MM.1S (cell line): ENCODE measurements around the gene KIAA1958.

Source experiments
- DNase-seq: peaks from one replicate; pipeline ENCODE4 v3.0.0-alpha.2; 2015
- H2AFZ ChIP-seq: fragments of 300-600 bp; sonication (generic); 2 replicates; pipeline ENCODE4 v1.6.0; 2016; ENCODE audit warnings: antibody characterized with exemption, low read length
- H3F3A ChIP-seq: fragments of 300-600 bp; sonication (generic); 2 replicates; pipeline ENCODE4 v1.6.1; 2016; ENCODE audit warnings: mild to moderate bottlenecking, antibody characterized with exemption, low read length, moderate library complexity, mixed read lengths; ENCODE audit not compliant: insufficient read depth
- H3K27ac ChIP-seq: fragments of 300-600 bp; sonication (generic); 2 replicates; pipeline ENCODE4 v1.5.1; 2016; ENCODE audit warnings: mild to moderate bottlenecking, low read length
- H3K27me3 ChIP-seq: fragments of 300-600 bp; sonication (generic); replicated peaks from 2 replicates; pipeline ENCODE4 v1.6.0; 2016; ENCODE audit warnings: low read length; ENCODE audit not compliant: insufficient read depth
- H3K36me3 ChIP-seq: fragments of 300-600 bp; sonication (generic); replicated peaks from 2 replicates; pipeline ENCODE4 v1.6.1; 2016; ENCODE audit warnings: mild to moderate bottlenecking, low read length, mixed read lengths; ENCODE audit not compliant: insufficient read depth
- H3K4me1 ChIP-seq: fragments of 300-600 bp; sonication (generic); 2 replicates; pipeline ENCODE4 v1.6.1; 2016; ENCODE audit warnings: low read length, mixed read lengths
- H3K4me2 ChIP-seq: fragments of 300-600 bp; sonication (generic); 2 replicates; pipeline ENCODE4 v1.6.0; 2016; ENCODE audit warnings: low read depth, low read length
- H3K4me3 ChIP-seq: fragments of 300-600 bp; sonication (generic); 2 replicates; pipeline ENCODE4 v1.5.1; 2016; ENCODE audit warnings: low read length, mixed read lengths
- H3K79me2 ChIP-seq: fragments of 300-600 bp; sonication (generic); 2 replicates; pipeline ENCODE4 v1.6.1; 2016; ENCODE audit warnings: mixed run types, low read length, mixed read lengths
- H3K9ac ChIP-seq: fragments of 300-600 bp; sonication (generic); 2 replicates; pipeline ENCODE4 v1.6.1; 2016; ENCODE audit warnings: low read length, mixed read lengths
- H3K9me2 ChIP-seq: fragments of 300-600 bp; sonication (generic); replicated peaks from 2 replicates; pipeline ENCODE4 v1.6.1; 2016; ENCODE audit warnings: mild to moderate bottlenecking, low read length, mixed read lengths; ENCODE audit not compliant: insufficient read depth
- H3K9me3 ChIP-seq: fragments of 300-600 bp; sonication (generic); replicated peaks from 2 replicates; pipeline ENCODE4 v1.6.1; 2016; ENCODE audit warnings: mild to moderate bottlenecking, low read length, mixed read lengths; ENCODE audit not compliant: insufficient read depth
- H4K20me1 ChIP-seq: fragments of 300-600 bp; sonication (generic); 2 replicates; pipeline ENCODE4 v1.6.1; 2016; ENCODE audit warnings: mild to moderate bottlenecking, low read length, moderate library complexity, mixed read lengths; ENCODE audit not compliant: insufficient read depth
- CTCF ChIP-seq: fragments of 300-600 bp; sonication (generic); IDR thresholded peaks from 2 replicates; pipeline ENCODE4 v1.5.1; 2016; ENCODE audit warnings: antibody characterized with exemption, low read length, mixed read lengths
- EZH2 ChIP-seq: fragments of 300-600 bp; sonication (generic); optimal IDR thresholded peaks from 2 replicates; pipeline ENCODE3; 2017; ENCODE audit warnings: low read depth, mild to moderate bottlenecking, antibody characterized with exemption, low read length, mixed read lengths
- EZH2phosphoT487 ChIP-seq: fragments of 300-600 bp; sonication (generic); IDR thresholded peaks from 2 replicates; pipeline ENCODE4 v1.6.1; 2018; ENCODE audit warnings: antibody characterized with exemption, low read length

The KIAA1958 gene

GRCh38 chr9:112629671-112630485, 143.3 kb downstream of the KIAA1958 start:
- H3K27ac ChIP-seq, result no peak overlapping the region

GRCh38 chr9:112631313-112632070, 144.9 kb downstream of the KIAA1958 start:
- H3K4me1 ChIP-seq, result no peaks in the 10 kb centered on the region
- TF ChIP-seq EZH2phosphoT487 (no peak), EZH2 (no peak), CTCF (no peak)
- no peaks in the 10 kb centered on the region for H3K79me2 ChIP-seq
- H3K4me3 ChIP-seq, result no peak overlapping the region
- H3K4me2 ChIP-seq, result no peak overlapping the region
- no peak overlapping the region for H3K27ac ChIP-seq
- no peak overlapping the region for H3K9ac ChIP-seq
- no peak for DNase-seq
- no peaks in the 10 kb centered on the region for H4K20me1 ChIP-seq
- no peak overlapping the region for H2AFZ ChIP-seq
- H3F3A ChIP-seq, result no peaks in the 10 kb centered on the region
- H3K9me3 ChIP-seq, result no peaks in the 10 kb centered on the region
- no peaks in the 10 kb centered on the region for H3K27me3 ChIP-seq
- H3K36me3 ChIP-seq, result no peaks in the 10 kb centered on the region
- H3K9me2 ChIP-seq, result no peaks in the 10 kb centered on the region

More at GRCh38 chr9:112629671-112630485, 143.3 kb downstream of the KIAA1958 start:
- Histone ChIP-seq H3K9me3 (no peaks in the 10 kb centered on the region), H3K36me3 (no peaks in the 10 kb centered on the region), H3K79me2 (no peaks in the 10 kb centered on the region), H3K4me3 (no peak overlapping the region), H3K9ac (no peak overlapping the region), H4K20me1 (no peaks in the 10 kb centered on the region), H2AFZ (no peak overlapping the region), H3K4me2 (no peak overlapping the region), H3F3A (no peaks in the 10 kb centered on the region), H3K4me1 (no peaks in the 10 kb centered on the region), H3K9me2 (no peaks in the 10 kb centered on the region), H3K27me3 (no peaks in the 10 kb centered on the region)
- TF ChIP-seq CTCF (no peak), EZH2phosphoT487 (no peak), EZH2 (no peak)
- no peak for DNase-seq

GRCh38 chr9:112640311-112640710, 153.7 kb downstream of the KIAA1958 start:
- H3F3A ChIP-seq, result no peaks in the 10 kb centered on the region
- DNase-seq, result no peak
- no peak overlapping the region for H3K4me2 ChIP-seq
- no peaks in the 10 kb centered on the region for H3K9me3 ChIP-seq
- no peaks in the 10 kb centered on the region for H3K27me3 ChIP-seq
- H3K9me2 ChIP-seq, result no peaks in the 10 kb centered on the region
- H3K4me3 ChIP-seq, result no peak overlapping the region
- TF ChIP-seq CTCF (no peak), EZH2phosphoT487 (no peak), EZH2 (no peak)
- no peak overlapping the region for H2AFZ ChIP-seq
- H3K27ac ChIP-seq, result no peak overlapping the region
- H3K9ac ChIP-seq, result no peak overlapping the region
- H3K4me1 ChIP-seq, result no peaks in the 10 kb centered on the region
- H3K79me2 ChIP-seq, result no peaks in the 10 kb centered on the region
- H4K20me1 ChIP-seq, result no peaks in the 10 kb centered on the region
- no peaks in the 10 kb centered on the region for H3K36me3 ChIP-seq
